Peyer's patch (tissue), 4 donors: ENCODE data around the gene RET. TPM values are rescaled to one million over a fixed set of nuclear protein-coding genes. Genes with fewer than 3 reads are reported as not detected.

Experiments
- DNase-seq, 3 donors: peaks; one replicate each; pipeline ENCODE4 v3.0.0-alpha.2; 2017 to 2019
- H3K27ac ChIP-seq, 4 donors: fragments of 200-600 bp; sonication (generic); one replicate each; pipeline ENCODE4 v1.5.1; 2016 to 2019
- H3K27me3 ChIP-seq, 2 donors: fragments of 200-600 bp; sonication (generic); one replicate each; pipeline ENCODE4 v1.5.1; 2019
- H3K36me3 ChIP-seq, 3 donors: fragments of 200-600 bp; sonication (generic); one replicate each; pipeline ENCODE4 v1.5.1; 2016 to 2019
- H3K4me1 ChIP-seq, 4 donors: fragments of 200-600 bp; sonication (generic); one replicate each; pipeline ENCODE4 v1.5.1; 2016 to 2019
- H3K4me3 ChIP-seq, 4 donors: fragments of 200-600 bp; sonication (generic); 1 replicate in 3 of 4; 2 replicates in 1 of 4; pipeline ENCODE4 v1.5.1; 2016 to 2019; ENCODE audit warnings: mild to moderate bottlenecking in 1 of 4
- H3K9me3 ChIP-seq, 4 donors: fragments of 200-600 bp; sonication (generic); one replicate each; pipeline ENCODE4 v1.5.1; 2016 to 2019; ENCODE audit warnings: mild to moderate bottlenecking in 1 of 4
- POLR2A ChIP-seq, 2 donors: fragments of 450-650 bp; IDR thresholded peaks; one replicate each; pipeline ENCODE4 v1.5.1; 2017; ENCODE audit warnings: antibody characterized with exemption in 2 of 2, mild to moderate bottlenecking in 2 of 2, moderate library complexity in 2 of 2
- total RNA-seq, 4 donors: library from RNA; depleted of rRNA; stranded (reverse); fragments of >200 nt; gene quantifications; one replicate each; pipeline ENCODE4 v1.1.0, GENCODE V29; 2016
- TF ChIP-seq, protein P1 (sequence below), 6 experiments: fragments of 450-650 bp in 4 of 6; fragments of 200-600 bp in 2 of 6; sonication (generic) in 1 of 6; IDR thresholded peaks; one replicate each; pipeline ENCODE4 v1.5.1; 2017 to 2019; ENCODE audit warnings: antibody characterized with exemption in 6 of 6, mild to moderate bottlenecking in 3 of 6, moderate library complexity in 1 of 6

Gene RET
- total RNA-seq, 4 donors from 2014 or later = 1.2 to 5.8 (median 1.7) TPM

DNA sequence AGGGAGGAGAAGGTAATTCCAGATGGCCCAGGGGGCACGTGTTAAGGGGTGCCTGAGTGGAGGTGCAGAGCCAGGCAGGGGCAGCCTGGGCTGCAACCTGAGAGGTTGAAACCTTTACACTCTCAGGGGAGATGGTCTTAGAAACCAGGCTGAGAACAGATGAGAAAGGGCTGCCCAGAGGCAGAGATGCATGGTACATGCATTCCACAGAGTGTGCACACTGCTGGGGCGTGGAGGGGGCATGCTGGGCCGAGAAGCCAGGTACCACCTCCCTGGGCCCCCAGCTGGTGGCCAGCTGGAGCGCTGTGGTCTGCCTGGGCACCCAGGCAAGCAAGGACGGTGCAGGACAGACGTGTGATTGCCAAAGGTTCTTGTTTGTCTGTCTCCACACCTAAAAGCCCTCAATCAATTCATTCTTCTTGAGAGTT is 47.2 kb downstream of the RET start:
- no peak overlapping the region for H3K27ac ChIP-seq
- peaks cover 0 to 9% (median 0%) of the 10 kb centered on the region in 4 donors for H3K4me1 ChIP-seq
- no peaks in the 10 kb centered on the region for H3K36me3 ChIP-seq
- TF ChIP-seq, protein P1, sequence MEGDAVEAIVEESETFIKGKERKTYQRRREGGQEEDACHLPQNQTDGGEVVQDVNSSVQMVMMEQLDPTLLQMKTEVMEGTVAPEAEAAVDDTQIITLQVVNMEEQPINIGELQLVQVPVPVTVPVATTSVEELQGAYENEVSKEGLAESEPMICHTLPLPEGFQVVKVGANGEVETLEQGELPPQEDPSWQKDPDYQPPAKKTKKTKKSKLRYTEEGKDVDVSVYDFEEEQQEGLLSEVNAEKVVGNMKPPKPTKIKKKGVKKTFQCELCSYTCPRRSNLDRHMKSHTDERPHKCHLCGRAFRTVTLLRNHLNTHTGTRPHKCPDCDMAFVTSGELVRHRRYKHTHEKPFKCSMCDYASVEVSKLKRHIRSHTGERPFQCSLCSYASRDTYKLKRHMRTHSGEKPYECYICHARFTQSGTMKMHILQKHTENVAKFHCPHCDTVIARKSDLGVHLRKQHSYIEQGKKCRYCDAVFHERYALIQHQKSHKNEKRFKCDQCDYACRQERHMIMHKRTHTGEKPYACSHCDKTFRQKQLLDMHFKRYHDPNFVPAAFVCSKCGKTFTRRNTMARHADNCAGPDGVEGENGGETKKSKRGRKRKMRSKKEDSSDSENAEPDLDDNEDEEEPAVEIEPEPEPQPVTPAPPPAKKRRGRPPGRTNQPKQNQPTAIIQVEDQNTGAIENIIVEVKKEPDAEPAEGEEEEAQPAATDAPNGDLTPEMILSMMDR (IDR thresholded peaks at IDR 0.05) = no peak
- TF ChIP-seq POLR2A (IDR thresholded peaks at IDR 0.05) = no peak
- H3K9me3 ChIP-seq = no peaks in the 10 kb centered on the region
- H3K27me3 ChIP-seq = no peaks in the 10 kb centered on the region
- peak in 1 of 3 donors; percentile 35 for DNase-seq
- no peak overlapping the region for H3K4me3 ChIP-seq

DNA sequence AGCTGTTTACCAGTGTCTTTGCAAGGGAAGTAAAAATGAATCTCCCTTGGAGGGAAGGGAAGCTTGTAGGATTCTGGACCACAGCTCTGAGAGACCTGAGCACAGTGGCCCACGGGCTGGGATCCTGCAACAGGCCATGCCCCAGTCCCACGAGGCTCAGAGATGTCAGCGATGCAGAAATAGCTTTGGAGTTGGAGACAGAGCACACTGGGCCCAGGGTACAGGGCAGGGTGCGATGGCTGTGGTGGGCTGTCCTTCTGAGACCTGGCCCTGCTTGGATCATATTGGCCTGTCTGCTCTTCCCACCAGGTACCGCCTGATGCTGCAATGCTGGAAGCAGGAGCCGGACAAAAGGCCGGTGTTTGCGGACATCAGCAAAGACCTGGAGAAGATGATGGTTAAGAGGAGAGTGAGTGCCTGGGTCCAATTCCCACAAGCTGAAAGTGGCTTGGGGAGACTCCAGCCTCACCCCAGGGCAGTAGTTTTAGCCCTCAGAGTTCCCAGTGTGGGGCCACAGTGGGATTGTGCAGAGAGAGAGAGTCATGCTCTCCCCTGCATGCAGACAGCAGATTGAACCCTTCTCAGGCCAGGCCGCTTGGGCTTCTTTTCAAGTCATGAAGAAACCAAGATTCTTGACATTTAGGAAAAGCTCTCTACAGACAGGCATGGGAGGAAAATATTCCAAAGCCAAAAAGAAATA is 47.9 kb downstream of the RET start:
- TF ChIP-seq, protein P1 (IDR thresholded peaks at IDR 0.05) = no peak
- no peak for TF ChIP-seq POLR2A (IDR thresholded peaks at IDR 0.05)
- peak in 1 of 3 donors; percentile 26 for DNase-seq

DNA sequence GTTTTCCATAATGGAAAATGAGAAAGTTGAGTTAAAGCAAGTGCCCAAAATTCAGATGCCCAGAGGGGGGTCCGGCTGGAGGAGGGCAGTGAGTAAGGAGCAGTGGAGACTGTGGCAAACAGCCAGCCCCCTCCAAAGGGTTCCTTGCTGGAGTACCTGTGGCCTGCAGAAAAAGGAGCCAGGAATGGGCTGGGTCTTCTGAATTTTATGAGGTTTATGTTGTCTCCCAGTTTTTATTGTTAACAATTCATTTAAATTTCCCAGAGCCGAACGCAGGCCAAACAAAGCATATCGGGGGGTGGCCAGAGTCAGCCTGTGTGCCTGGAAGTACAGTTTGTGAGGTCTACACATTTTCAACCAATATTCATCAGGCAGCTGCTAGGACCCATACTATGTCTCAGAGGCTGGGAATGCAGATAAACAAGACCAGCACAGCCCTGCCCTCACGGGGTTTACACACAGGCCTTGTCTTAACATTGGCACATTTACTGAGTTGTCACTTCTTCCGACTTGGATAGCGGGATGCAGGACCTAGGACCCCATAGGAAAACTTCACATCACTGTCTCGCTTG is 48.5 kb downstream of the RET start:
- H3K27ac ChIP-seq = no peak overlapping the region
- no peaks in the 10 kb centered on the region for H3K9me3 ChIP-seq
- TF ChIP-seq, protein P1 (IDR thresholded peaks at IDR 0.05) = no peak
- no peak for TF ChIP-seq POLR2A (IDR thresholded peaks at IDR 0.05)
- DNase-seq = peak in 1 of 3 donors; percentile 32
- H3K36me3 ChIP-seq = no peaks in the 10 kb centered on the region
- H3K4me3 ChIP-seq = no peak overlapping the region
- peaks cover 0 to 9% (median 0%) of the 10 kb centered on the region in 4 donors for H3K4me1 ChIP-seq
- H3K27me3 ChIP-seq = no peaks in the 10 kb centered on the region

More for the DNA sequence above, 47.9 kb downstream of the RET start:
- H3K27me3 ChIP-seq = no peaks in the 10 kb centered on the region
- H3K4me3 ChIP-seq = no peak overlapping the region
- H3K4me1 ChIP-seq = peaks cover 0 to 9% (median 0%) of the 10 kb centered on the region in 4 donors
- no peak overlapping the region for H3K27ac ChIP-seq
- H3K36me3 ChIP-seq = no peaks in the 10 kb centered on the region
- no peaks in the 10 kb centered on the region for H3K9me3 ChIP-seq

DNA sequence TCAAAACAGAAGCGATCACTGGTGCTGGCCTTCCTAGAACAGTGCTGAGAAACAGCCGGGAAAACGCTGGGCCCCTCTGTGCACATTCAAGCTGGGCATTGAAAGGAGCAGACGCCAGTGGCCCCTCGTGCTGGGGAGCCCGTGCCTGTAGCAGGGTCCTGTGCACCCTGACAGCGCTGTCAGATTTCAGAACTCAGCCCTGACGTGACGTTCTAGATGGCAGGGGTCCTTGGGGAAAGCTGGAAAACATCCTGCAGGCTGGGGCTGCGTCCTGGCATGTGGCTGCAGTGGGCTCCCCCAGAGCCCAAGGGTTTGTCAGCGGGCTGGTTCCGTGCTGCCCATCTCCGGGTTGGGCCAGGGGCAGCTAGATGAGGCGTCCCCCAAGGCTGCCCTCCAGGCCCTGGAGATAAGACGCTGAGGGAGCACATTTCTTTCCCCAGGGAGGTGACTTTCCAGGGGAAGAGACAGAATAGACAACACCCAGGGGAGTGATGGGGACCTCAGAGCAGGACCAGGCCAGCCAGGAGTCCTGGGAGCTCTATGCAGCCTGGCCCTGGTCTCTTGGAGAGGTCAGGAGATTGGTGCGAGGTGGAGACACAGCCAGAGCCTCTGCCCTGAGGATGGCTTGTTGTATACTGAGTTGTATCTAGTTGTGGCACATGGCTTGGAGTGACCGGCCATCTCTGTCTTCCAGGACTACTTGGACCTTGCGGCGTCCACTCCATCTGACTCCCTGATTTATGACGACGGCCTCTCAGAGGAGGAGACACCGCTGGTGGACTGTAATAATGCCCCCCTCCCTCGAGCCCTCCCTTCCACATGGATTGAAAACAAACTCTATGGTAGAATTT is 49.2 kb downstream of the RET start:
- peak in 1 of 3 donors; percentile 36 for DNase-seq
- no peak overlapping the region for H3K4me3 ChIP-seq
- peaks cover 0 to 9% (median 0%) of the 10 kb centered on the region in 4 donors for H3K4me1 ChIP-seq
- H3K27ac ChIP-seq = no peak overlapping the region
- H3K27me3 ChIP-seq = no peaks in the 10 kb centered on the region
- TF ChIP-seq, protein P1 (IDR thresholded peaks at IDR 0.05) = no peak
- TF ChIP-seq POLR2A (IDR thresholded peaks at IDR 0.05) = no peak
- no peaks in the 10 kb centered on the region for H3K36me3 ChIP-seq
- no peaks in the 10 kb centered on the region for H3K9me3 ChIP-seq

DNA sequence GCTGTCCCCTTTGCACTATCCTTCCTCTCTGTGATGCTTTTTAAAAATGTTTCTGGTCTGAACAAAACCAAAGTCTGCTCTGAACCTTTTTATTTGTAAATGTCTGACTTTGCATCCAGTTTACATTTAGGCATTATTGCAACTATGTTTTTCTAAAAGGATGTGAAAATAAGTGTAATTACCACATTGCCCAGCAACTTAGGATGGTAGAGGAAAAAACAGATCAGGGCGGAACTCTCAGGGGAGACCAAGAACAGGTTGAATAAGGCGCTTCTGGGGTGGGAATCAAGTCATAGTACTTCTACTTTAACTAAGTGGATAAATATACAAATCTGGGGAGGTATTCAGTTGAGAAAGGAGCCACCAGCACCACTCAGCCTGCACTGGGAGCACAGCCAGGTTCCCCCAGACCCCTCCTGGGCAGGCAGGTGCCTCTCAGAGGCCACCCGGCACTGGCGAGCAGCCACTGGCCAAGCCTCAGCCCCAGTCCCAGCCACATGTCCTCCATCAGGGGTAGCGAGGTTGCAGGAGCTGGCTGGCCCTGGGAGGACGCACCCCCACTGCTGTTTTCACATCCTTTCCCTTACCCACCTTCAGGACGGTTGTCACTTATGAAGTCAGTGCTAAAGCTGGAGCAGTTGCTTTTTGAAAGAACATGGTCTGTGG is 50.0 kb downstream of the RET start:
- TF ChIP-seq POLR2A (IDR thresholded peaks at IDR 0.05) = no peak
- TF ChIP-seq, protein P1 (IDR thresholded peaks at IDR 0.05) = no peak
- Histone ChIP-seq H3K36me3 (no peaks in the 10 kb centered on the region), H3K27ac (no peak overlapping the region), H3K9me3 (no peaks in the 10 kb centered on the region), H3K4me3 (no peak overlapping the region), H3K27me3 (no peaks in the 10 kb centered on the region), H3K4me1 (peaks cover 0 to 9% (median 0%) of the 10 kb centered on the region in 4 donors)
- no peak for DNase-seq
